Measurements from ENCODE around the gene MC2R.
"Not testable (repeated sequence)": the region's sequence is repeated elsewhere in the genome, so short reads cannot be mapped to it uniquely, and the experiment has no call there.

The MC2R gene

GRCh38 chr18:13878857-13879256, 36.5 kb downstream of the MC2R start:
- WGBS, 2 experiments = 79% methylated on average over 2 of the region's 2 CpGs
- no peaks in the 10 kb centered on the region for H3K9me3 ChIP-seq (ENCODE audit: control insufficient read depth, low read length)
- no peak overlapping the region for H3K4me3 ChIP-seq (ENCODE audit: insufficient read depth, low read depth, low read length)
- no peak overlapping the region for H3K27ac ChIP-seq (ENCODE audit: insufficient read depth, low read depth, low read length, poor library complexity, severe bottlenecking)
- H3K4me1 ChIP-seq (ENCODE audit: control insufficient read depth, insufficient read depth, low read length) = no peaks in the 10 kb centered on the region
- H3K27me3 ChIP-seq (ENCODE audit: control insufficient read depth, insufficient read depth, low read length, poor library complexity, severe bottlenecking) = no peaks in the 10 kb centered on the region
- no peaks in the 10 kb centered on the region for H3K36me3 ChIP-seq (ENCODE audit: control insufficient read depth, insufficient read depth, low read length)

GRCh38 chr18:13877157-13877556, 38.2 kb downstream of the MC2R start:
- Histone ChIP-seq H3K27me3 (ENCODE audit: control insufficient read depth, insufficient read depth, low read length, poor library complexity, severe bottlenecking) (no peaks in the 10 kb centered on the region), H3K36me3 (ENCODE audit: control insufficient read depth, insufficient read depth, low read length) (no peaks in the 10 kb centered on the region), H3K4me1 (ENCODE audit: control insufficient read depth, insufficient read depth, low read length) (no peaks in the 10 kb centered on the region), H3K9me3 (ENCODE audit: control insufficient read depth, low read length) (no peaks in the 10 kb centered on the region), H3K4me3 (ENCODE audit: insufficient read depth, low read depth, low read length) (no peak overlapping the region), H3K27ac (ENCODE audit: insufficient read depth, low read depth, low read length, poor library complexity, severe bottlenecking) (no peak overlapping the region)
- WGBS, 2 experiments = 87 to 88% methylated on average over 4 of the region's 4 CpGs

- H3K27me3 ChIP-seq (ENCODE audit: control insufficient read depth, insufficient read depth, low read length, poor library complexity, severe bottlenecking) = peaks cover 6% of the 10 kb centered on the region
- H3K36me3 ChIP-seq (ENCODE audit: control insufficient read depth, insufficient read depth, low read length) = no peaks in the 10 kb centered on the region
- no peaks in the 10 kb centered on the region for H3K9me3 ChIP-seq (ENCODE audit: control insufficient read depth, low read length)
- no peak overlapping the region for H3K27ac ChIP-seq (ENCODE audit: insufficient read depth, low read depth, low read length, poor library complexity, severe bottlenecking)
- WGBS, 2 experiments = 88 to 90% methylated on average over 2 to 3 of the region's 4 CpGs
- no peak overlapping the region for H3K4me3 ChIP-seq (ENCODE audit: insufficient read depth, low read depth, low read length)
- no peaks in the 10 kb centered on the region for H3K4me1 ChIP-seq (ENCODE audit: control insufficient read depth, insufficient read depth, low read length)
Observed at GRCh38 chr18:13874558-13874957, 40.8 kb downstream of the MC2R start.

GRCh38 chr18:13872932-13873331, 42.4 kb downstream of the MC2R start:
- WGBS, 2 experiments = 63 to 71% methylated on average over 5 of the region's 5 CpGs
- no peak overlapping the region for H3K4me3 ChIP-seq (ENCODE audit: insufficient read depth, low read depth, low read length)
- H3K9me3 ChIP-seq (ENCODE audit: control insufficient read depth, low read length) = no peaks in the 10 kb centered on the region
- H3K27ac ChIP-seq (ENCODE audit: insufficient read depth, low read depth, low read length, poor library complexity, severe bottlenecking) = no peak overlapping the region
- H3K36me3 ChIP-seq (ENCODE audit: control insufficient read depth, insufficient read depth, low read length) = no peaks in the 10 kb centered on the region
- H3K4me1 ChIP-seq (ENCODE audit: control insufficient read depth, insufficient read depth, low read length) = no peaks in the 10 kb centered on the region
- H3K27me3 ChIP-seq (ENCODE audit: control insufficient read depth, insufficient read depth, low read length, poor library complexity, severe bottlenecking) = peaks cover 23% of the 10 kb centered on the region

- Histone ChIP-seq H3K36me3 (ENCODE audit: control insufficient read depth, insufficient read depth, low read length) (no peaks in the 10 kb centered on the region), H3K4me3 (ENCODE audit: insufficient read depth, low read depth, low read length) (no peak overlapping the region), H3K27ac (ENCODE audit: insufficient read depth, low read depth, low read length, poor library complexity, severe bottlenecking) (no peak overlapping the region), H3K4me1 (ENCODE audit: control insufficient read depth, insufficient read depth, low read length) (no peaks in the 10 kb centered on the region), H3K27me3 (ENCODE audit: control insufficient read depth, insufficient read depth, low read length, poor library complexity, severe bottlenecking) (peaks cover 28% of the 10 kb centered on the region), H3K9me3 (ENCODE audit: control insufficient read depth, low read length) (no peaks in the 10 kb centered on the region)
- 96% methylated on average over 13 of the region's 14 CpGs for WGBS, 2 experiments
Observed at GRCh38 chr18:13872373-13872772, 43.0 kb downstream of the MC2R start.

- WGBS, 2 experiments = 75 to 76% methylated on average over 13 of the region's 13 CpGs
- H3K27me3 ChIP-seq (ENCODE audit: control insufficient read depth, insufficient read depth, low read length, poor library complexity, severe bottlenecking) = peaks cover 35% of the 10 kb centered on the region
- no peak overlapping the region for H3K27ac ChIP-seq (ENCODE audit: insufficient read depth, low read depth, low read length, poor library complexity, severe bottlenecking)
- no peaks in the 10 kb centered on the region for H3K9me3 ChIP-seq (ENCODE audit: control insufficient read depth, low read length)
- H3K36me3 ChIP-seq (ENCODE audit: control insufficient read depth, insufficient read depth, low read length) = no peaks in the 10 kb centered on the region
- no peaks in the 10 kb centered on the region for H3K4me1 ChIP-seq (ENCODE audit: control insufficient read depth, insufficient read depth, low read length)
- no peak overlapping the region for H3K4me3 ChIP-seq (ENCODE audit: insufficient read depth, low read depth, low read length)
Observed at GRCh38 chr18:13871701-13872100, 43.6 kb downstream of the MC2R start.

- Histone ChIP-seq H3K27me3 (ENCODE audit: control insufficient read depth, insufficient read depth, low read length, poor library complexity, severe bottlenecking) (peaks cover 35% of the 10 kb centered on the region), H3K4me3 (ENCODE audit: insufficient read depth, low read depth, low read length) (peak overlapping the region; percentile 41)
- WGBS, 2 experiments = 12 to 13% methylated on average over 51 of the region's 51 CpGs
Observed at GRCh38 chr18:13868501-13869271, 46.6 kb downstream of the MC2R start.

GRCh38 chr18:13862898-13863297, 52.4 kb downstream of the MC2R start:
- H3K27ac ChIP-seq (ENCODE audit: insufficient read depth, low read depth, low read length, poor library complexity, severe bottlenecking); H3K36me3 ChIP-seq (ENCODE audit: control insufficient read depth, insufficient read depth, low read length); H3K9me3 ChIP-seq (ENCODE audit: control insufficient read depth, low read length); H3K4me3 ChIP-seq (ENCODE audit: insufficient read depth, low read depth, low read length); H3K4me1 ChIP-seq (ENCODE audit: control insufficient read depth, insufficient read depth, low read length): not testable (repeated sequence)
- H3K27me3 ChIP-seq (ENCODE audit: control insufficient read depth, insufficient read depth, low read length, poor library complexity, severe bottlenecking) = peaks cover 12% of the 10 kb centered on the region
- 65 to 68% methylated on average over 7 of the region's 7 CpGs for WGBS, 2 experiments

More at GRCh38 chr18:13868501-13869271, 46.6 kb downstream of the MC2R start:
- Histone ChIP-seq H3K9me3 (ENCODE audit: control insufficient read depth, low read length) (no peaks in the 10 kb centered on the region), H3K4me1 (ENCODE audit: control insufficient read depth, insufficient read depth, low read length) (no peaks in the 10 kb centered on the region), H3K36me3 (ENCODE audit: control insufficient read depth, insufficient read depth, low read length) (no peaks in the 10 kb centered on the region), H3K27ac (ENCODE audit: insufficient read depth, low read depth, low read length, poor library complexity, severe bottlenecking) (no peak overlapping the region)

- Histone ChIP-seq H3K27me3 (ENCODE audit: control insufficient read depth, insufficient read depth, low read length, poor library complexity, severe bottlenecking) (no peaks in the 10 kb centered on the region), H3K4me3 (ENCODE audit: insufficient read depth, low read depth, low read length) (no peak overlapping the region), H3K27ac (ENCODE audit: insufficient read depth, low read depth, low read length, poor library complexity, severe bottlenecking) (no peak overlapping the region), H3K9me3 (ENCODE audit: control insufficient read depth, low read length) (no peaks in the 10 kb centered on the region), H3K4me1 (ENCODE audit: control insufficient read depth, insufficient read depth, low read length) (no peaks in the 10 kb centered on the region), H3K36me3 (ENCODE audit: control insufficient read depth, insufficient read depth, low read length) (no peaks in the 10 kb centered on the region)
- 93 to 96% methylated on average over 4 of the region's 4 CpGs for WGBS, 2 experiments
Observed at GRCh38 chr18:13849791-13850190, 65.5 kb downstream of the MC2R start.

GRCh38 chr18:13836559-13836958, 78.8 kb downstream of the MC2R start:
- H3K27ac ChIP-seq (ENCODE audit: insufficient read depth, low read depth, low read length, poor library complexity, severe bottlenecking) = no peak overlapping the region
- no peaks in the 10 kb centered on the region for H3K9me3 ChIP-seq (ENCODE audit: control insufficient read depth, low read length)
- no peaks in the 10 kb centered on the region for H3K36me3 ChIP-seq (ENCODE audit: control insufficient read depth, insufficient read depth, low read length)
- H3K4me1 ChIP-seq (ENCODE audit: control insufficient read depth, insufficient read depth, low read length) = no peaks in the 10 kb centered on the region
- no peak overlapping the region for H3K4me3 ChIP-seq (ENCODE audit: insufficient read depth, low read depth, low read length)
- WGBS, 2 experiments = 94 to 96% methylated on average over 22 of the region's 22 CpGs
- no peaks in the 10 kb centered on the region for H3K27me3 ChIP-seq (ENCODE audit: control insufficient read depth, insufficient read depth, low read length, poor library complexity, severe bottlenecking)
